AG08396 (cell line): ENCODE results near the gene RBM7.
A peak's percentile ranks its signal among the peaks of the same experiment; 100 is the strongest.

Experiments
- DNase-seq: peaks from one replicate; pipeline ENCODE4 v3.0.0; 2012; ENCODE audit warnings: low spot score, mixed read lengths

RBM7 gene

DNA sequence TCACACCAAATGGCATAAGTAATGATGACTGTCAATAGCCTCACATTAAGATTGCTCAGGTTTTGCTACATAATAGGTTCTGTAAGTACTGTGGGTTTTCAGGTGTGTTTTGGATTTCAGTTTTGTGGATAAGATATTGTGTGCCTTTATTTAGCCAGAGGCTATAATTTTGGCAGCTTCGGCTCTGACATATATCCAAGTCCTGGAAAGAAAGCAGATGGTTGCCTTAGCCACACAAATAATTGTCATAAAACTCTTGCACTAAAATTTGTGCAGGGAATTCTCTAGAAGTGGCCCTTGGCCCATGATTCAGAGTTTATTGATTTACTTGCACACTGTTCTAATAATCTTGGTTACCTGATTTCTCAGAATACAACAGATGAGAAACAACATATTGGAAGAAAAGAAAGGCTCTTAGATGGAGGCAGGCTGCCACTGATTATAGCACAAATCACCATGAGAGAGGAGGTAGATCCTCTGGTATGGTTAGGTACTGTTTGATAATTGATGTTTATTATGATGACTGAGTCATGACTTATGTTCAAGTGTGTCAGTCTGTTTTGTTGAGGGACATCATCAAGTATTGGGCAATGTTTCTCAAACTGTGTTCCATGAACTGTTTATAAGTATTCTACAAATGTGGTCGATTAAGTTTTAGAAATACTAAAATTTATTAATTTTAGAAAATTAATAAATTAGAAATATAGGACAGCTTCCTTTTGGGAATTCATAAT, 48.5 kb downstream of the RBM7 start:
- DNase-seq: peak; percentile 6

GRCh38 chr11:114449845-114450244, 49.4 kb downstream of the RBM7 start:
- DNase-seq: no peak

- no peak for DNase-seq
These were observed 51.9 kb downstream of the RBM7 start for GRCh38 chr11:114452399-114452798.
